Measurements from ENCODE around the gene KRTAP10-12.
"Not testable (repeated sequence)": the region's sequence is repeated elsewhere in the genome, so short reads cannot be mapped to it uniquely, and the experiment has no call there.

Gene KRTAP10-12

GRCh38 chr21:44686843-44687561 is 10.0 kb upstream of the KRTAP10-12 start:
- H3K36me3 ChIP-seq (replicated peaks; ENCODE audit: low read depth, low read length), result no peaks in the 10 kb centered on the region
- no peak overlapping the region for H3K4me3 ChIP-seq (ENCODE audit: low read length)
- H3K79me2 ChIP-seq (ENCODE audit: low read length), result no peaks in the 10 kb centered on the region
- no peak overlapping the region for H3K9ac ChIP-seq (ENCODE audit: low read length)
- TF ChIP-seq CTCF (IDR thresholded peaks at IDR 0.05; ENCODE audit: low read depth, low read length), result no peak
- no peak for TF ChIP-seq EZH2phosphoT487 (IDR thresholded peaks at IDR 0.05; ENCODE audit: low read depth)
- no peaks in the 10 kb centered on the region for H3K9me3 ChIP-seq (ENCODE audit: insufficient read depth, low read length)
- no peak overlapping the region for H3K27ac ChIP-seq (ENCODE audit: low read length)
- no peaks in the 10 kb centered on the region for H4K20me1 ChIP-seq (ENCODE audit: insufficient read depth, low read length)
- H2AFZ ChIP-seq (ENCODE audit: low read depth, low read length), result no peak overlapping the region
- H3K4me2 ChIP-seq (ENCODE audit: low read length), result no peak overlapping the region
- H3K4me1 ChIP-seq (ENCODE audit: low read length), result no peaks in the 10 kb centered on the region
- no peaks in the 10 kb centered on the region for H3K27me3 ChIP-seq (ENCODE audit: low read depth, low read length)

DNA sequence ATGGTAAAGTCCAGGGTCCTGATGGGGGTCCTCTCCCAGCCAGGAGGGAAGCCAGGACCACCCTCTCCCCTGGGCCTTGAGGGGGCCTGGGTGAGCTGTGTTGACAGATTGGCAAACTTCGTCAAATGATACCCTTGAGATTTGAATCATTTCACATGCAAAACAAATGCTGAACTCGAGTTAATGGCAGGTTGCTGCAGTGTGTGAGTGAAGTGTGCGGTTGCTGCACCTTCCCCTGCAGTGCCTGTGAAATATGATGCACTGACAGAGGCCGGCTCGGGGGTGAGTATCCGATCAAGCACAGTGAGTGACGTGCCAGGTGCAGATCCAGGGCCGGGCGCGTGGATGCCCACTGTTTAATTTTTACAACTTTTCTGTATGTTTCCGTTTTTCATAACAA is 9.3 kb upstream of the KRTAP10-12 start:
- H3K9ac ChIP-seq (ENCODE audit: low read length), result no peak overlapping the region
- no peaks in the 10 kb centered on the region for H3K9me3 ChIP-seq (ENCODE audit: insufficient read depth, low read length)
- no peak overlapping the region for H3K27ac ChIP-seq (ENCODE audit: low read length)
- H3K4me2 ChIP-seq (ENCODE audit: low read length), result no peak overlapping the region
- no peak for TF ChIP-seq CTCF (IDR thresholded peaks at IDR 0.05; ENCODE audit: low read depth, low read length)
- no peak for TF ChIP-seq EZH2phosphoT487 (IDR thresholded peaks at IDR 0.05; ENCODE audit: low read depth)
- no peaks in the 10 kb centered on the region for H3K79me2 ChIP-seq (ENCODE audit: low read length)
- no peaks in the 10 kb centered on the region for H3K4me1 ChIP-seq (ENCODE audit: low read length)
- no peaks in the 10 kb centered on the region for H4K20me1 ChIP-seq (ENCODE audit: insufficient read depth, low read length)
- no peaks in the 10 kb centered on the region for H3K36me3 ChIP-seq (replicated peaks; ENCODE audit: low read depth, low read length)
- H2AFZ ChIP-seq (ENCODE audit: low read depth, low read length), result no peak overlapping the region
- H3K4me3 ChIP-seq (ENCODE audit: low read length), result no peak overlapping the region
- no peaks in the 10 kb centered on the region for H3K27me3 ChIP-seq (ENCODE audit: low read depth, low read length)

- not testable (repeated sequence) for H3K9me3 ChIP-seq (ENCODE audit: insufficient read depth, low read length); H3K4me3 ChIP-seq (ENCODE audit: low read length); H3K9ac ChIP-seq (ENCODE audit: low read length); H3K36me3 ChIP-seq (replicated peaks; ENCODE audit: low read depth, low read length); H3K4me1 ChIP-seq (ENCODE audit: low read length); H2AFZ ChIP-seq (ENCODE audit: low read depth, low read length); H3K27ac ChIP-seq (ENCODE audit: low read length); H4K20me1 ChIP-seq (ENCODE audit: insufficient read depth, low read length); H3K4me2 ChIP-seq (ENCODE audit: low read length); H3K27me3 ChIP-seq (ENCODE audit: low read depth, low read length); H3K79me2 ChIP-seq (ENCODE audit: low read length)
Observed at GRCh38 chr21:44689740-44690139, 7.2 kb upstream of the KRTAP10-12 start.

GRCh38 chr21:44691686-44692085 is 5.3 kb upstream of the KRTAP10-12 start:
- Histone ChIP-seq H3K9me3 (ENCODE audit: insufficient read depth, low read length) (no peaks in the 10 kb centered on the region), H3K27me3 (ENCODE audit: low read depth, low read length) (no peaks in the 10 kb centered on the region), H3K36me3 (replicated peaks; ENCODE audit: low read depth, low read length) (no peaks in the 10 kb centered on the region), H2AFZ (ENCODE audit: low read depth, low read length) (no peak overlapping the region), H3K27ac (ENCODE audit: low read length) (no peak overlapping the region), H3K4me2 (ENCODE audit: low read length) (no peak overlapping the region), H3K9ac (ENCODE audit: low read length) (no peak overlapping the region), H3K79me2 (ENCODE audit: low read length) (no peaks in the 10 kb centered on the region), H3K4me1 (ENCODE audit: low read length) (no peaks in the 10 kb centered on the region), H3K4me3 (ENCODE audit: low read length) (no peak overlapping the region), H4K20me1 (ENCODE audit: insufficient read depth, low read length) (no peaks in the 10 kb centered on the region)
- no peak for TF ChIP-seq EZH2phosphoT487 (IDR thresholded peaks at IDR 0.05; ENCODE audit: low read depth)
- TF ChIP-seq CTCF (IDR thresholded peaks at IDR 0.05; ENCODE audit: low read depth, low read length), result no peak
